ENCODE data around the gene RPL34.

RPL34 gene

DNA sequence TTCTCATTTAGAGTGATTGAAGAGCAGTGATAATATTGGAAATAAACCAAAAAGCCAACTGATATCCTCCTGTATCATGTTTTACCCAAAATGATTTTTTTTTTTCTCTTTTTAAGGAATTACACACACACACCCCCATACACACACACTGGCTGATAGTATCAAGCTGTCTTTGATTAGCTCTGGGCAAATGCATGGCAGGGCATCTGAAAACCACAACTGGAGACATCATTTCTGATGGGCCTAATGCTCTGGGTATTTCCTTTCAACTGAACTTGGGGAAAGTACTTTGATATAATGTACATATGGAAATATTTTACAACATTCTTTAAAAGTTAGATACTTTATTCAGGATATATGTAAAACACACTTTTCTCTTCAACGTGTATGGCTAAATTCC, 15.9 kb downstream of the RPL34 start:
- no peak for TF ChIP-seq TAF1 (IDR thresholded peaks at IDR 0.05; ENCODE audit: borderline replicate concordance, insufficient read depth, low read length)

- TF ChIP-seq TAF1 (IDR thresholded peaks at IDR 0.05; ENCODE audit: borderline replicate concordance, insufficient read depth, low read length) (no peak), REST (IDR thresholded peaks at IDR 0.05; ENCODE audit: insufficient read depth in 1 of 2, low read depth in 2 of 2, low read length in 2 of 2) (no peak), POLR2AphosphoS5 (IDR thresholded peaks at IDR 0.05; ENCODE audit: low read depth, low read length) (no peak), FOXP2 (optimal IDR thresholded peaks at IDR 0.05; ENCODE audit: borderline replicate concordance, extremely low read depth, extremely low read length, insufficient read depth) (no peak), SIN3A (IDR thresholded peaks at IDR 0.05; ENCODE audit: borderline replicate concordance, insufficient read depth, low read length) (no peak)
These were observed 17.5 kb downstream of the RPL34 start for GRCh38 chr4:108637856-108638255.

DNA sequence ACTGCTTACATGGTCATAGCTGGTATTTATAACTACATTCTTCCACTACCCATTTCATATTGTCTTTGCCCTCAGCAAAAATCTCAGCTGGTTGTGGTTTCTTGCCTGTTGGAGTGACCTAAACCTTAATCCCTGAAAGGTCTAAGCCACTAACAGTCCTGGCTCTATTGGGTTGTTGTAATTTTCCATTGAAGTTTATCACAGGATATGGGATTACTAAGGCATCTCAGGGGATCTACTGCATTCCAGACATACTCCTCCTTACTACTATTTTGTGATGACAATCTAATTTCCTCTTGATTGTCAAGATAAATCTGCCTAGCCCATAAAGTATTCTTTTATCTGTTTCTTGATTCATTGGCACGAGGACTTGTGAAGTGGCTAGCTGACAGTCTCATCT, 23.9 kb downstream of the RPL34 start:
- TF ChIP-seq TAF1 (IDR thresholded peaks at IDR 0.05; ENCODE audit: borderline replicate concordance, insufficient read depth, low read length) (no peak), POLR2AphosphoS5 (IDR thresholded peaks at IDR 0.05; ENCODE audit: low read depth, low read length) (no peak), REST (IDR thresholded peaks at IDR 0.05; ENCODE audit: insufficient read depth in 1 of 2, low read depth in 2 of 2, low read length in 2 of 2) (no peak), SIN3A (IDR thresholded peaks at IDR 0.05; ENCODE audit: borderline replicate concordance, insufficient read depth, low read length) (no peak), FOXP2 (optimal IDR thresholded peaks at IDR 0.05; ENCODE audit: borderline replicate concordance, extremely low read depth, extremely low read length, insufficient read depth) (no peak)

DNA sequence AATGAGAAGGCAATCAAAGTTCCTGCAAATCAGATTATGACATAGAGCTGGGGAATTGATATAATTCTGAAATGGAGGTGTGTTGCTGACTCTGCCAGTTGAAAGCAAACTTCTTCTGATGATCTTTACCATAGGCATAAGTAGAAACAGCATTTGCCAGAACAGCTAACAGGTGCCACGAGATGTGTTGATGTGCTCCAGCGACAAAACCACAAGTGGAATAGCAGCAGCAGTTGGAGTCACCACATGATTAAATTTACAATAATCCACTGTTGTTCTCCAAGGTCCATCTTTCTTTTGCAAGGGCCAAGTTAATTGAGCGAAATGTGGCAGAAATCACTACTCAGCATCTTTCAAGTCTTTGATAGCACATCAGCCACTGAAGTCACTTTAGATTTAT, 26.3 kb downstream of the RPL34 start:
- TF ChIP-seq REST (IDR thresholded peaks at IDR 0.05; ENCODE audit: insufficient read depth in 1 of 2, low read depth in 2 of 2, low read length in 2 of 2) (no peak), POLR2AphosphoS5 (IDR thresholded peaks at IDR 0.05; ENCODE audit: low read depth, low read length) (no peak), FOXP2 (optimal IDR thresholded peaks at IDR 0.05; ENCODE audit: borderline replicate concordance, extremely low read depth, extremely low read length, insufficient read depth) (no peak), SIN3A (IDR thresholded peaks at IDR 0.05; ENCODE audit: borderline replicate concordance, insufficient read depth, low read length) (no peak), TAF1 (IDR thresholded peaks at IDR 0.05; ENCODE audit: borderline replicate concordance, insufficient read depth, low read length) (no peak)

- TF ChIP-seq POLR2AphosphoS5 (IDR thresholded peaks at IDR 0.05; ENCODE audit: low read depth, low read length) (no peak), SIN3A (IDR thresholded peaks at IDR 0.05; ENCODE audit: borderline replicate concordance, insufficient read depth, low read length) (no peak), REST (IDR thresholded peaks at IDR 0.05; ENCODE audit: insufficient read depth in 1 of 2, low read depth in 2 of 2, low read length in 2 of 2) (no peak), FOXP2 (optimal IDR thresholded peaks at IDR 0.05; ENCODE audit: borderline replicate concordance, extremely low read depth, extremely low read length, insufficient read depth) (no peak), TAF1 (IDR thresholded peaks at IDR 0.05; ENCODE audit: borderline replicate concordance, insufficient read depth, low read length) (no peak)
These were observed 29.5 kb downstream of the RPL34 start for GRCh38 chr4:108649863-108650211.
